Fibroblast of mammary gland (primary cell): ENCODE results near the gene BCL7C.
A peak's percentile ranks its signal among the peaks of the same experiment; 100 is the strongest.
"Not testable (repeated sequence)": the region's sequence is repeated elsewhere in the genome, so short reads cannot be mapped to it uniquely, and the experiment has no call there.

Experiments used
- DNase-seq: peaks from one replicate; pipeline ENCODE4 v3.0.0-alpha.2; 2010; ENCODE audit warnings: low read depth
- H3K4me3 ChIP-seq: 2 replicates; pipeline ENCODE4 v1.5.1; 2011; ENCODE audit warnings: low read depth, mild to moderate bottlenecking, low read length, moderate library complexity; ENCODE audit not compliant: control insufficient read depth
- CTCF ChIP-seq: conservative IDR thresholded peaks from 2 replicates; pipeline ENCODE4 v1.5.1; 2011; ENCODE audit warnings: low read depth, low read length, inconsistent platforms; ENCODE audit not compliant: control insufficient read depth, insufficient read depth

BCL7C gene

GRCh38 chr16:30893744-30894539 is at the start of gene BCL7C:
BCL7C (minus strand) TSS chr16:30894077; CDS start chr16:30893944, 133 bp downstream.
- peak; percentile 75 for DNase-seq
- no peak for TF ChIP-seq CTCF
- peak within 1 kb of the TSS; percentile 78 for H3K4me3 ChIP-seq

GRCh38 chr16:30942426-30942806 is 48.5 kb upstream of the BCL7C start:
- no peak overlapping the region for H3K4me3 ChIP-seq
- no peak for TF ChIP-seq CTCF
- no peak for DNase-seq

GRCh38 chr16:30941600-30942425 is 47.9 kb upstream of the BCL7C start:
- TF ChIP-seq CTCF = peak; percentile 74
- peak; percentile 62 for DNase-seq
- no peak overlapping the region for H3K4me3 ChIP-seq

- not testable (repeated sequence) for DNase-seq, H3K4me3 ChIP-seq
These were observed 45.7 kb upstream of the BCL7C start for GRCh38 chr16:30939571-30939970.

GRCh38 chr16:30937692-30938091 is 43.8 kb upstream of the BCL7C start:
- H3K4me3 ChIP-seq = no peak overlapping the region
- no peak for DNase-seq
- TF ChIP-seq CTCF = no peak

GRCh38 chr16:30934827-30935557 is 41.1 kb upstream of the BCL7C start:
- H3K4me3 ChIP-seq = no peak overlapping the region
- peak; percentile 64 for DNase-seq
- TF ChIP-seq CTCF = peak; percentile 64

GRCh38 chr16:30931068-30931650 is 37.3 kb upstream of the BCL7C start:
- TF ChIP-seq CTCF = no peak
- no peak overlapping the region for H3K4me3 ChIP-seq
- DNase-seq = no peak
